Measurements from ENCODE around the gene NONO.
"Not testable (repeated sequence)": the region's sequence is repeated elsewhere in the genome, so short reads cannot be mapped to it uniquely, and the experiment has no call there.

NONO gene

DNA sequence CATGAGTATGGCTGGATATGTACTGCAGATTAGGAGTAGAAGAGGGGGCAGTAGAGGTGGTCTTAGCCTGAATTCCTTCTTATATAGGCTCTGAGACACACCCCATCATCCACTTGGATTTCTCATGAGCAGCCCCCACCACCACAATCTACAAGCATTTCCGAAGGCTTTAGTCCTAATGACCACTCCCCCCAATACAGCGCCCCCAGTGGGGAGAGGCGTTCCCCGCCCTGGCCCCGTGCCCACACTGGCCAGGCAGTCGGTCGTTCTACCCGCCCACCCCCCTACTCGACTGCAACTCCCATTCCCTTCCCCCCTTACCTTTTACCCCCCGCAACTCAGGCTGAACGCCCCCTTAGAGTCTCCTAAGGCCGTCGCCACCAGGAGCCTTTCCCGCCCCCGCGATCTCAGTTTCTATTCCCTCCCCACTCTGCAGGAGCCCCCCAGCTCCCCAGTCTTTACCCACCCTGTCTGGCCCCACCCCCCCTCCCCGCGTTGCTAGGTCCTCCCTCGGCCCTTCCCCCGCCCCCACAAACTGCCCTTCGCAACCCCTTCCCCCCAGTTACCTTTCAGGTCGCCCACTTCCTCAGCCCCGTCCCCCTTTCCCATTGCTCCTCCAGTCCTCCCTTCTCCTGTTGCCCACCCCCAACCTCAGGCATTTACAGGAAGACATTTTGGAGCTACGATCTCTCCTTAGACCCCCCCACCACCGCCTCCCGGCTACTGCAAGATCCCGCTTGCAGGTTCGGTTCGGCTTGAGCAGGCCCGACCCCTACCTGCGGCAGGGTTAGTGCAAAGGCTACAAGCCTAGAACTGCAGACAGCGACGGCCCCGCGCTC lies 30.0 kb upstream of the NONO start:
- peak overlapping the region; percentile 80 for H3K4me3 ChIP-seq (ENCODE audit: low read depth, low read length)
- peak; percentile 72 for DNase-seq
- peak overlapping the region; percentile 83 for H3K27ac ChIP-seq
- H3K27me3 ChIP-seq (ENCODE audit: insufficient read depth, low read depth, severe bottlenecking): peaks cover 7% of the 10 kb centered on the region
- no peaks in the 10 kb centered on the region for H3K9me3 ChIP-seq (ENCODE audit: severe bottlenecking)
- TF ChIP-seq, protein P1, sequence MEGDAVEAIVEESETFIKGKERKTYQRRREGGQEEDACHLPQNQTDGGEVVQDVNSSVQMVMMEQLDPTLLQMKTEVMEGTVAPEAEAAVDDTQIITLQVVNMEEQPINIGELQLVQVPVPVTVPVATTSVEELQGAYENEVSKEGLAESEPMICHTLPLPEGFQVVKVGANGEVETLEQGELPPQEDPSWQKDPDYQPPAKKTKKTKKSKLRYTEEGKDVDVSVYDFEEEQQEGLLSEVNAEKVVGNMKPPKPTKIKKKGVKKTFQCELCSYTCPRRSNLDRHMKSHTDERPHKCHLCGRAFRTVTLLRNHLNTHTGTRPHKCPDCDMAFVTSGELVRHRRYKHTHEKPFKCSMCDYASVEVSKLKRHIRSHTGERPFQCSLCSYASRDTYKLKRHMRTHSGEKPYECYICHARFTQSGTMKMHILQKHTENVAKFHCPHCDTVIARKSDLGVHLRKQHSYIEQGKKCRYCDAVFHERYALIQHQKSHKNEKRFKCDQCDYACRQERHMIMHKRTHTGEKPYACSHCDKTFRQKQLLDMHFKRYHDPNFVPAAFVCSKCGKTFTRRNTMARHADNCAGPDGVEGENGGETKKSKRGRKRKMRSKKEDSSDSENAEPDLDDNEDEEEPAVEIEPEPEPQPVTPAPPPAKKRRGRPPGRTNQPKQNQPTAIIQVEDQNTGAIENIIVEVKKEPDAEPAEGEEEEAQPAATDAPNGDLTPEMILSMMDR (IDR thresholded peaks at IDR 0.05; ENCODE audit: low read depth, low read length): peak; percentile 66
- H3K36me3 ChIP-seq: peaks cover 6% of the 10 kb centered on the region

DNA sequence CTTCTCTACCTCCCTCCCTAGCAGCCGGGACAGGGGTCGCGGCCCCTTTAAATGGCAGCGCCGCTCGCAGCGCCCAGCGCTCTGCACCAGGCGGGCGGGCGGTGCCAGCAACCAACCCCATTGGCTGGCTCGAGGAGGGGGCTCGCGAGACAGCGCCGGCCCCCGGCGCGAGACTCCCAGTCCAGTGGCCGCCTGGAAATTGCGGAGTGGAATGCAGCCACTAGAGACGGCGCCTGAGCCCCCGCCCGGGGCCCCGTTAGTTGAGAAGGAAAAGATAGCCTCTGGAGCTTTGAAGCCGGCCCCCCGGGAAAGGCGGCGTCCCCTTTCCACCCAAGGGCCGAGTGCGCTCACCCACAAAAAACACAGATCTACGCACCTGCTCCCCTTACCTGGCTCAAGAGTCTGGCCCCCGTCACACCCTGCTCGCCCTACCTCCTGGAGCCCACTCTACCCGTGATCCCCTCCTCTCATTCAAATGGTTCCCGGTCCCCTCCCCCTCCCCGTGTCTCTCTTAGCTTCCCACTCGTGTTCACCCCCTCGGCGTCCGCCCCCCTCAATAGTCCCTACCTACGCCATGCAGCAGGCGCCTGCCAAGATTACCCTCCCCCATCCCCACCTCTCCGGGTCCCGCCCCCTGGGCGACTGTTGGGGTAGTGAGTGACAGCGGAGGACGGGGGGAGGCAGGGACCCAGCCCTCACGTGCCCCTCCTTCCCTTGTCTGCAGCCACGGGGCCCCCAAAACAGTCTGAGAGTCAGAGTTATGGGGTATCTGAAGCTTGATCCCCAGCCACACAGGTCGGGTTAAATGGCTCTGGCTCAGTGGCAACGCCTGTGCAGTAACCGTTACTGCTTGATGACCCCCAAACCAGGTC lies 29.1 kb upstream of the NONO start, which contains the start of gene ZMYM3:
Gene ZMYM3 (minus strand): TSS at position 49 of the 872 bp plus-strand sequence. CDS start 885 bp downstream, outside the sequence.
- H3K9me3 ChIP-seq (ENCODE audit: severe bottlenecking): no peaks in the 10 kb centered on the region
- peak within 1 kb of the TSS; percentile 80 for H3K4me3 ChIP-seq (ENCODE audit: low read depth, low read length)
- H3K36me3 ChIP-seq: peaks cover 6% of the 10 kb centered on the region; the same call in 1 of the 2 replicates
- TF ChIP-seq, protein P1 (IDR thresholded peaks at IDR 0.05; ENCODE audit: low read depth, low read length): no peak
- peaks cover 11% of the 10 kb centered on the region for H3K27me3 ChIP-seq (ENCODE audit: insufficient read depth, low read depth, severe bottlenecking)
- H3K27ac ChIP-seq: peak within 1 kb of the TSS; percentile 83
- DNase-seq: peak; percentile 86

GRCh38 chrX:71256051-71256450 lies 27.4 kb upstream of the NONO start:
- Histone ChIP-seq H3K9me3 (ENCODE audit: severe bottlenecking) (no peaks in the 10 kb centered on the region), H3K27ac (no peak overlapping the region), H3K36me3 (no peaks in the 10 kb centered on the region), H3K4me3 (ENCODE audit: low read depth, low read length) (no peak overlapping the region), H3K27me3 (ENCODE audit: insufficient read depth, low read depth, severe bottlenecking) (peaks cover 5% of the 10 kb centered on the region)
- TF ChIP-seq, protein P1 (IDR thresholded peaks at IDR 0.05; ENCODE audit: low read depth, low read length): no peak
- DNase-seq: no peak

GRCh38 chrX:71256856-71257255 lies 26.6 kb upstream of the NONO start:
- H3K9me3 ChIP-seq (ENCODE audit: severe bottlenecking): no peaks in the 10 kb centered on the region
- TF ChIP-seq, protein P1 (IDR thresholded peaks at IDR 0.05; ENCODE audit: low read depth, low read length): no peak
- H3K36me3 ChIP-seq: no peaks in the 10 kb centered on the region
- DNase-seq: no peak
- peaks cover 5% of the 10 kb centered on the region for H3K27me3 ChIP-seq (ENCODE audit: insufficient read depth, low read depth, severe bottlenecking)
- H3K4me3 ChIP-seq (ENCODE audit: low read depth, low read length): no peak overlapping the region
- H3K27ac ChIP-seq: no peak overlapping the region

DNA sequence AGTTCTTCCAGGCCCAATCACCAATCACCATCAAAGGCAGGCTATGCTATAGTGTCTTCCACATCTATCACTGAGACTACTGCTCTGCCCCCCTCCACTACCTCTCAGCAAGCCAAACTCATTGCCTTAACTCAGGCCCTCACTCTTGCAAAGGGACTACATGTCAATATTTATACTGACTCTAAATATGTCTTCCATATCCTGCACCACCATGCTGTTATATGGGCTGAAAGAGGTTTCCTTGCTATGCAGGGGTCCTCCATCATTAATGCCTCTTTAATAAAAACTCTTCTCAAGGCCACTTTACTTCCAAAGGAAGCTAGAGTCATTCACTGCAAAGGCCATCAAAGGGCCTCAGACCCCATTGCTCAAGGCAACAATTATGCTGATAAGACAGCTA lies 14.8 kb upstream of the NONO start:
- H3K9me3 ChIP-seq (ENCODE audit: severe bottlenecking); DNase-seq; H3K27me3 ChIP-seq (ENCODE audit: insufficient read depth, low read depth, severe bottlenecking); H3K4me3 ChIP-seq (ENCODE audit: low read depth, low read length); H3K36me3 ChIP-seq; H3K27ac ChIP-seq: not testable (repeated sequence)
